Tibial nerve (tissue), 3 donors: ENCODE data around the gene CACNA1B.

Experiments used
- POLR2A ChIP-seq, 2 donors: fragments of 450-650 bp; IDR thresholded peaks; one replicate each; pipeline ENCODE4 v1.6.1; 2017; ENCODE audit warnings: antibody characterized with exemption in 2 of 2, mild to moderate bottlenecking in 2 of 2, moderate library complexity in 2 of 2
- TF ChIP-seq, protein P1 (sequence below), 5 experiments: fragments of 200-600 bp in 3 of 5; fragments of 450-650 bp in 2 of 5; sonication (generic) in 3 of 5; IDR thresholded peaks; one replicate each; pipeline ENCODE4 v1.5.1; 2016 to 2019; ENCODE audit warnings: antibody characterized with exemption in 5 of 5, mild to moderate bottlenecking in 3 of 5, moderate library complexity in 2 of 5

- TF ChIP-seq POLR2A (IDR thresholded peaks at IDR 0.05) = no peak
- TF ChIP-seq, protein P1, sequence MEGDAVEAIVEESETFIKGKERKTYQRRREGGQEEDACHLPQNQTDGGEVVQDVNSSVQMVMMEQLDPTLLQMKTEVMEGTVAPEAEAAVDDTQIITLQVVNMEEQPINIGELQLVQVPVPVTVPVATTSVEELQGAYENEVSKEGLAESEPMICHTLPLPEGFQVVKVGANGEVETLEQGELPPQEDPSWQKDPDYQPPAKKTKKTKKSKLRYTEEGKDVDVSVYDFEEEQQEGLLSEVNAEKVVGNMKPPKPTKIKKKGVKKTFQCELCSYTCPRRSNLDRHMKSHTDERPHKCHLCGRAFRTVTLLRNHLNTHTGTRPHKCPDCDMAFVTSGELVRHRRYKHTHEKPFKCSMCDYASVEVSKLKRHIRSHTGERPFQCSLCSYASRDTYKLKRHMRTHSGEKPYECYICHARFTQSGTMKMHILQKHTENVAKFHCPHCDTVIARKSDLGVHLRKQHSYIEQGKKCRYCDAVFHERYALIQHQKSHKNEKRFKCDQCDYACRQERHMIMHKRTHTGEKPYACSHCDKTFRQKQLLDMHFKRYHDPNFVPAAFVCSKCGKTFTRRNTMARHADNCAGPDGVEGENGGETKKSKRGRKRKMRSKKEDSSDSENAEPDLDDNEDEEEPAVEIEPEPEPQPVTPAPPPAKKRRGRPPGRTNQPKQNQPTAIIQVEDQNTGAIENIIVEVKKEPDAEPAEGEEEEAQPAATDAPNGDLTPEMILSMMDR (IDR thresholded peaks at IDR 0.05) = no peak
Measured at GRCh38 chr9:138111607-138112006, 234.0 kb downstream of the CACNA1B start.
